COLO829 (cell line): ENCODE measurements around the gene ST6GALNAC2.
"Not testable (repeated sequence)": the region's sequence is repeated elsewhere in the genome, so short reads cannot be mapped to it uniquely, and the experiment has no call there.

Experiments
- DNase-seq: peaks from one replicate; pipeline ENCODE4 v3.0.0; 2012; ENCODE audit warnings: low spot score

The ST6GALNAC2 gene

GRCh38 chr17:76585649-76586593, at the start of gene ST6GALNAC2:
ST6GALNAC2 (minus strand) TSS chr17:76585860; CDS start chr17:76585808, 52 bp downstream.
- no peak for DNase-seq

- DNase-seq = no peak
Measured at GRCh38 chr17:76635039-76635438, 49.4 kb upstream of the ST6GALNAC2 start.

GRCh38 chr17:76633628-76634328, 48.1 kb upstream of the ST6GALNAC2 start:
- DNase-seq = no peak

- peak; percentile 98 for DNase-seq
Measured at GRCh38 chr17:76631821-76632565, 46.3 kb upstream of the ST6GALNAC2 start.

GRCh38 chr17:76630151-76630550, 44.5 kb upstream of the ST6GALNAC2 start:
- DNase-seq = no peak

GRCh38 chr17:76627510-76627909, 41.9 kb upstream of the ST6GALNAC2 start:
- no peak for DNase-seq

- no peak for DNase-seq
Measured at GRCh38 chr17:76626442-76626841, 40.8 kb upstream of the ST6GALNAC2 start.

GRCh38 chr17:76625496-76625895, 39.8 kb upstream of the ST6GALNAC2 start:
- DNase-seq = no peak

GRCh38 chr17:76623271-76624146, 37.8 kb upstream of the ST6GALNAC2 start:
- peak; percentile 70 for DNase-seq

GRCh38 chr17:76617838-76618237, 32.2 kb upstream of the ST6GALNAC2 start:
- no peak for DNase-seq

- no peak for DNase-seq
Measured at GRCh38 chr17:76614912-76615617, 29.4 kb upstream of the ST6GALNAC2 start.

GRCh38 chr17:76614064-76614759, 28.6 kb upstream of the ST6GALNAC2 start:
- not testable (repeated sequence) for DNase-seq

GRCh38 chr17:76612977-76613851, 27.6 kb upstream of the ST6GALNAC2 start:
- DNase-seq = no peak

- no peak for DNase-seq
Measured at GRCh38 chr17:76612465-76612864, 26.8 kb upstream of the ST6GALNAC2 start.

GRCh38 chr17:76611758-76612157, 26.1 kb upstream of the ST6GALNAC2 start:
- no peak for DNase-seq

- DNase-seq = not testable (repeated sequence)
Measured at GRCh38 chr17:76611080-76611749, 25.6 kb upstream of the ST6GALNAC2 start.

GRCh38 chr17:76606685-76607084, 21.0 kb upstream of the ST6GALNAC2 start:
- DNase-seq = not testable (repeated sequence)

GRCh38 chr17:76601065-76601464, 15.4 kb upstream of the ST6GALNAC2 start:
- no peak for DNase-seq
